NOMO-1 (cell line): ENCODE data around the gene IRAK2.

ENCODE experiments used
- DNase-seq, 2 experiments: peaks; one replicate each; lab custom pipeline; 2025; ENCODE audit not compliant: unreplicated experiment in 2 of 2; lab: John Stamatoyannopoulos, UW

IRAK2 gene

DNA sequence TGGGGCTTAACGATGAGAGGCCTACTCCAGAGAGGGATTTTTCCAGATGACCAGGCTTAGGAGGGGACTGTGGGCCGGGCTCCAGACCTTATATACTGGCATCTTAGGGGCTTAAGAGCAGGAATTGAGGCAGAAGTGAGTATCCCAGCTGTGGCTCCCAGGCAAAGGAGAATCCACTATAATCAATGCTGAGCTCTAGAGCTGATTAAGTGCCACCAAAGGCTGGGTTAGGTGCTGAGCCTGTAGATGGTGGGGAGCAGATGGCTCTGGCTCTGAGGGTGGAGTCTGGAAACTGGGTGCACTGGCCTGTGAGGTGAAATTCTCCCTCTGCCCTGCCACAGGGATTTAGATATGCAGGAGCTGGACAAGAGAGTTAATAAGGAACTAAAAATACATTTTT, 23.2 kb downstream of the IRAK2 start:
- DNase-seq: no peak

GRCh38 chr3:10188804-10189556, 24.3 kb downstream of the IRAK2 start:
- DNase-seq: no peak

DNA sequence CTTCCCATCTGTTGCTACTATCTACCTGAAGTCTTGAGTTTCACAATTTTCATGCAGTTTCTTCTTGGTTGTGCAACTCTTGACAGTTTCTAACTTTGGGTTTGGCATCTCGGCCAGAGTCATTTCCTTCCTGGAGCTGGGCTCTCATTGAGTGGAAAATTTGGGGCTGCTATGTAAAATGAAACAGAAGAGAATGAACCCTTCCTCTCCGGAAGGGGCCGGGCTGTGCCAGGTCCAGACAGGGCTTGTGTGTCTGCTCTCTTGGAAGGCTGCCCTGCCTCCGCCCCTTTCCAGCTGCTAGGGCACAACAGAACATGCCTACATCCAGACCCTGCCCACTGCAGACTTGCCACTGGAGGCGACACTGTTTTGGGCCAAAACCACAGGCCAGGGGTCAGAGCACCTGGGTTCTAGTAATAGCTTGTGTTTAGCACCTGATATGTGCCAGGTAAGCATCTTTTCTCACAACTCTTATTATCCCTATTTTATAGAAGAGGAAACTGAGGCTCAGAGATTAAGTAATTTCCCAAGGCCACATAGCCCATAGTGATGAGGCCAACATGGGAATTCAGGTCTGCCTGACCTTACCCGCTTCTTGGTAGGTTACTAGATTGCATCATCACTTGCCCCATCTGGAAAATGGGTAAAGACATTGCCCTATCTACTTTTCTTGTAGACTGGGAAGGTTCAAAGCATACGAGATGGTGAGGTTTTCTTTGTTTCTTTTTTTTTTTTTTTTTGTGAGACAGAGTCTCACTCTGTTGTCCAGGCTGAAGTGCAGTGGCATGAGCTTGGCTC, 25.0 kb downstream of the IRAK2 start:
- DNase-seq: peak; percentile 93 to 96

DNA sequence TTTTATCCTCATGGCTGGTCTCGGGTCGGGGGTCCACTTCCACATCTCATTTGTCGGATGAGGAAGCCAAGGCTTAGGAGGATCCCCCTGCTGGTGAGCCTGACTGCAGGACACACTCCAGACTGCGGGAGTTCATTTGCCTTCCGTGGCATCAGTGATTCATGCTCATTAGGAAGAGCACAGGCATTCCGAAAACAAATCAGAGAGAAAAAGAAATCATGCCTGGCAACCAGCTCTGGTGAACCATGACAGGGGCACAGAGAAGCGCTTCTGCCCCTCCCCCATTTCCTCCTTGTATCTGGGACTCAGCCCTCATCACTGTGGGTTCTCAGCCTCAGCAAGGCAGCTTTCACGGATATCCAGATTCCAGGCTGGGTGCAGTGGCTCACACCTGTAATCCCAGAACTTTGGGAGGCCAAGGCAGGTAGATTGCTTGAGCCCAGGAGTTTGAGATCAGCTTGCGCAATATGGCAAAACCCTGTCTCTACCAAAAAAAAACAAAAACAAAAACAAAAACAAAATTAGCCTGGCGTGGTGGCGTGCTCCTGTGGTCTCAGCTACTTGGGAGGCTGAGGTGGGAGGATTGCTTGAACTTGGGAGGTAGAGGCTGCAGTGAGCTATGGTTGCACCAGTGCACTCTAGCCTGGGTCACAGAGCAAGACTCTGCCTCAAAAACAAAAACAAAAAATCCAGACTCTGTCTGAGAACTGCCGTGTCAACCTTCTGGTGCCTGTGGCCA, 28.4 kb downstream of the IRAK2 start:
- no peak for DNase-seq

- DNase-seq: no peak
Observed at GRCh38 chr3:10193692-10194327, 29.1 kb downstream of the IRAK2 start.

GRCh38 chr3:10194328-10195071, 29.8 kb downstream of the IRAK2 start:
- DNase-seq: no peak

- DNase-seq: no peak
Observed at GRCh38 chr3:10195366-10196089, 30.8 kb downstream of the IRAK2 start.

DNA sequence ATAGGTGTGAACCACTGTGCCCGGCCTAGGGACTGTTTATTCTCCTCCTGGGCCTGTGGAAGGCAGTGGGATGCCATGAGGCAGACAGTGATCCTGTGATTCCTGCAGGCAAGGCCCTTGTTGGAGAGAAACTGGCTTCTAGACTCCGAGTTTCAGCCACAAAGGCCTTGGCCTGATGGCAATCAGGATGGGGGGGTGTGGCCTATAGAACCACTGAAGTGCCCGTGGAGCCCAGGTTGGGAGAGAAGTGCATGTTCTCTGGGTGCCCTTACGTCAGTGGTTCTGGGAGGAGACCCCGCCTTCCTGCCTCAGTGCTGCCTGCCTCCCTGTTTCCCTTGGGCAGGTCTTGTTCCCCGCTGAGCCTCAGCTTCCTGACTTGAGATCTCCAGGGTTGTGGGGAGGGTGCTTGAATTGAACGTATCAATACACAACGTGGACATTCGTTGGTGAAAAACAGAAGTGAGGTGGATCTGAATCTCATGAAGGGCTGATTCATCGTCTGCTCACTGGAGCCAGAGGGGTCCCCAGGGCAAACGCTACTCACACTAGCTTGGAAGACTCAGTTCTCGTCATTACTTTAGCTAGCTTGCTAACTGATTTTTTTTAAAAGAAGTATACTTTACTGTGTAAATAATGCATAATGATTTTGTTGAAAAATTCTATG, 31.8 kb downstream of the IRAK2 start:
- peak in 1 of 2 experiments; percentile 14 for DNase-seq

GRCh38 chr3:10198226-10198625, 33.5 kb downstream of the IRAK2 start:
- no peak for DNase-seq

GRCh38 chr3:10198761-10199649, 34.3 kb downstream of the IRAK2 start:
- DNase-seq: peak; percentile 50 to 59

- DNase-seq: no peak
Observed at GRCh38 chr3:10204921-10205320, 40.2 kb downstream of the IRAK2 start.

GRCh38 chr3:10205451-10206165, 40.9 kb downstream of the IRAK2 start:
- DNase-seq: no peak

GRCh38 chr3:10206166-10206511, 41.4 kb downstream of the IRAK2 start:
- DNase-seq: no peak

DNA sequence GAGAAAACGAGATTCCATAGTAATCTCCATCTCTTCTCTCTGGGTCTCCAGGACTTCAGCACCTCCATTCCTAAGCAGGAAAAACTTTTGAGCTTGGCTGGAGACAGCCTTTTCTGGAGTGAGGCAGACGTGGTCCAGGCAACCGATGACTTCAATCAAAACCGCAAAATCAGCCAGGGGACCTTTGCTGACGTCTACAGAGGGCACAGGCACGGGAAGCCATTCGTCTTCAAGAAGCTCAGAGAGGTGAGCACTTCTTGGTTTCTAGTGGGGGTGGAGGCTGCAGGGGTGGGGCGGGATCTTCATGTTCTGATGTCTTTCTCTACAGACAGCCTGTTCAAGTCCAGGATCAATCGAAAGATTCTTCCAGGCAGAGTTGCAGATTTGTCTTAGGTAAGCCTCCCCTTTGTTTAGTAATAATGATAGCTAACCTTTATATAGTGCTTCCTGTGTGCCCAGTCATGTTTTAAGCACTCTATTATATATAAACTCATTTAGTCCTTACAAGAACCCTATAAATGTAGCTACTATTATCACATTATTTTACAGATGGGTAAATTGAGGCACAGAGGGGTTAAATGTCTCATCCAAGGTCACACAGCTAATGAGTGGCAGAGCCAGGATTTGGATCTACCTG, 48.6 kb downstream of the IRAK2 start:
- no peak for DNase-seq

DNA sequence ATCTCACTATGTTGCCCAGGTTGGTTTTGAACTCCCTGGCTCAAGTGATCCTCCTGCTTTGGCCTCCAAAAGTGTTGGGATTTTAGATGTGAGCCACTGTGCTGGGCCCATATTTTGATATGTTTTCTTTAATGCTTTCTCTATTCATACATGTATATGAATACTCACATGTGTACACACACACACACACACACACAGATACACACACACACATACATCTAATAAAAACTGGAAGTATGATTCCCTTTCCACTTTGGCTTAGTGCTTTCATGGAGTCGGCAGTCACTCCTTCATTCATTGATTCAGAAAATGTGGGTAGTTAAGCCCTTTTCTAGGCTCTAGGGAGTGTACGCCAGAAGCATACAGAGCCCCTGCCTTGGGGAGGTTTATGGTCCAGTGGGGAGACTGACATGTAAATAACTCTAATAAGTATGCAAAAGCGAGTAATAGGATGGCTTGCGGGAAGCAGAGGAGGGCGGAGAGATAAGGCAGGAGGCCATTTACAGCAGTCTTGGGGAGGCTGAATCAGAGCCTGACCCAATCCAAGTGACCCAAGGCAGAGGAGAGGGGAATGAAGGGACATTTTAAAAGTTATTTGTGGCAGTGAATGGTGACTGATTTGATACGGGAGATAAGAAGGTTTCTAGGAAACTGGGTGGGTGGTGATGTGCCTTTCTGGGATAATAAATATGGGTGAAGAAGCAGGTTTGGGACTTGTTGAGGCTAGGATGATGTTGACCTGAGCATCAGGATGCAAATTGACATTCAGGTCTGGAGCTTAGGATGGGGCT, 51.1 kb downstream of the IRAK2 start:
- no peak for DNase-seq

GRCh38 chr3:10217359-10217758, 52.6 kb downstream of the IRAK2 start:
- DNase-seq: no peak
